ENCODE data around the gene CTNND2.

Gene CTNND2

DNA sequence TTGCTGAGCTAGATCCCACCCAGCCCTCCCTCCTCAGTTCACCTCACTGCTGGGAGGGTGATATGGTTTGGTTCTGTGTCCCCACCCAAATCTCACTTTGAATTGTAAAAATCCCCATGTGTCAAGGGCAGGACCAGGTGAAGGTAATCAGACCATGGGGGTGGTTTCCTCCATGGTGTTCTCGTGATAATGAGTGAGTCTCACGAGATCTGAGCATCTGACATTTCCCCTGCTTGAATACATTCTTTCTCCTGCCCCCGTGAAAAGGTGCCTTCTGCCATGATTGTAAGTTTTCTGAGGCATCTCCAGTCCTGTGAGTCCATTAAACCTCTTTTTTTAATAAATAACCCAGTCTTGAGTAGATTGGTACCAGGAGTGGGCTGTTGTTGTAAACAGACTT lies 673.4 kb downstream of the CTNND2 start:
- ChIA-PET POLR2A (no interaction called here), CTCF (no interaction called here)
- DNase-seq: no peak
- H3K27ac ChIP-seq (ENCODE audit: insufficient read depth in 1 of 2, low read depth in 1 of 2, low read length in 2 of 2, poor library complexity in 1 of 2, severe bottlenecking in 2 of 2): no peak overlapping the region
- WGBS (ENCODE audit: insufficient coverage): 100% methylated on average over 2 of the region's 3 CpGs
- no peaks in the 10 kb centered on the region for H3K36me3 ChIP-seq (ENCODE audit: control insufficient read depth in 4 of 4, insufficient read depth in 4 of 4, low read length in 3 of 4)
- H3K27me3 ChIP-seq (replicated peaks in 2 of 5; ENCODE audit: control insufficient read depth in 4 of 5, insufficient read depth in 5 of 5, low read length in 4 of 5): no peaks in the 10 kb centered on the region
- H3K4me1 ChIP-seq (ENCODE audit: control extremely low read depth in 1 of 4, control insufficient read depth in 4 of 4, insufficient read depth in 4 of 4, low read length in 3 of 4): peaks cover 18 to 33% (median 26%) of the 10 kb centered on the region in 4 experiments
- no peak overlapping the region for H3K4me3 ChIP-seq (ENCODE audit: control insufficient read depth in 1 of 7, extremely low read depth in 1 of 7, insufficient read depth in 4 of 7, low read depth in 2 of 7, low read length in 6 of 7)
- peaks cover 0 to 12% (median 3%) of the 10 kb centered on the region in 5 experiments for H3K9me3 ChIP-seq (ENCODE audit: control extremely low read depth in 1 of 5, control insufficient read depth in 4 of 5, insufficient read depth in 2 of 5, low read depth in 1 of 5, low read length in 4 of 5)

DNA sequence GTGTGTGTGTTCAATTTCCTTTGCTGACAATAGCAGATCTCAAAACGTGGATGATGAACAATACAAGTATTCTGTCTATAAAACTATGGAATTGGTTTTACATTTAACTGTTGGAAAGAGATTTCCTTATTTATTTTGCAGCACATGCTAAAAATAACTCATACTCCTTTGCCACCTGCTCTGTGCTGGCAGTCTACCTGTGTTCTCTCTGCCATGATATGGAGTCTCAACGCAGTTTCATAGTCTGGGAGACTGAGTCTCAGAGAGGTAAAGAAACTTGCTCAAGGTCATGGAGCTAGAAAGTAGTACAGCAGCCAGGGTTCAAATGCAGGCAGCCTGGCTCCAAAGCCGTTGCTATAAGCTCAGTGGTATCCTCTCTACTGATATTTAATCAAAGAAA lies 677.2 kb downstream of the CTNND2 start:
- POLR2A ChIA-PET: no interaction called here
- no peak overlapping the region for H3K27ac ChIP-seq (ENCODE audit: insufficient read depth in 1 of 2, low read depth in 1 of 2, low read length in 2 of 2, poor library complexity in 1 of 2, severe bottlenecking in 2 of 2)
- CTCF ChIA-PET: interaction anchor here (1.4 kb wide), 1 partner anchor 11 kb away, joined by 3 read pairs; no protein-coding TSS in a partner anchor
- H3K9me3 ChIP-seq (ENCODE audit: control extremely low read depth in 1 of 5, control insufficient read depth in 4 of 5, insufficient read depth in 2 of 5, low read depth in 1 of 5, low read length in 4 of 5): peaks cover 0 to 11% (median 3%) of the 10 kb centered on the region in 5 experiments
- no peaks in the 10 kb centered on the region for H3K36me3 ChIP-seq (ENCODE audit: control insufficient read depth in 4 of 4, insufficient read depth in 4 of 4, low read length in 3 of 4)
- H3K27me3 ChIP-seq (replicated peaks in 2 of 5; ENCODE audit: control insufficient read depth in 4 of 5, insufficient read depth in 5 of 5, low read length in 4 of 5): no peaks in the 10 kb centered on the region
- H3K4me1 ChIP-seq (ENCODE audit: control extremely low read depth in 1 of 4, control insufficient read depth in 4 of 4, insufficient read depth in 4 of 4, low read length in 3 of 4): peaks cover 0 to 18% (median 16%) of the 10 kb centered on the region in 4 experiments
- no peak for DNase-seq
- 100% methylated on average over 1 of the region's 3 CpGs for WGBS (ENCODE audit: insufficient coverage)
- no peak overlapping the region for H3K4me3 ChIP-seq (ENCODE audit: control insufficient read depth in 1 of 7, extremely low read depth in 1 of 7, insufficient read depth in 4 of 7, low read depth in 2 of 7, low read length in 6 of 7)

GRCh38 chr5:11224436-11225187 lies 679.6 kb downstream of the CTNND2 start:
- H3K27me3 ChIP-seq (replicated peaks in 2 of 5; ENCODE audit: control insufficient read depth in 4 of 5, insufficient read depth in 5 of 5, low read length in 4 of 5): no peaks in the 10 kb centered on the region
- H3K27ac ChIP-seq (ENCODE audit: insufficient read depth in 1 of 2, low read depth in 1 of 2, low read length in 2 of 2, poor library complexity in 1 of 2, severe bottlenecking in 2 of 2): no peak overlapping the region
- no peaks in the 10 kb centered on the region for H3K36me3 ChIP-seq (ENCODE audit: control insufficient read depth in 4 of 4, insufficient read depth in 4 of 4, low read length in 3 of 4)
- peaks cover 0 to 18% (median 16%) of the 10 kb centered on the region in 4 experiments for H3K4me1 ChIP-seq (ENCODE audit: control extremely low read depth in 1 of 4, control insufficient read depth in 4 of 4, insufficient read depth in 4 of 4, low read length in 3 of 4)
- POLR2A ChIA-PET: interaction anchor here (2.3 to 2.4 kb wide), 2 partner anchors 10 to 12 kb away, joined by 8 to 9 read pairs; no protein-coding TSS in a partner anchor
- no peak overlapping the region for H3K4me3 ChIP-seq (ENCODE audit: control insufficient read depth in 1 of 7, extremely low read depth in 1 of 7, insufficient read depth in 4 of 7, low read depth in 2 of 7, low read length in 6 of 7)
- peaks cover 0 to 1% (median 0%) of the 10 kb centered on the region in 5 experiments for H3K9me3 ChIP-seq (ENCODE audit: control extremely low read depth in 1 of 5, control insufficient read depth in 4 of 5, insufficient read depth in 2 of 5, low read depth in 1 of 5, low read length in 4 of 5)
- CTCF ChIA-PET: interaction anchor here (0.8 to 3.8 kb wide), 3 partner anchors 9 to 19 kb away, joined by 3 to 17 read pairs (median 7); no protein-coding TSS in a partner anchor
- WGBS (ENCODE audit: insufficient coverage): 0% methylated on average over 1 of the region's 1 CpG
- DNase-seq: peak; percentile 33 to 85 (median 69)

DNA sequence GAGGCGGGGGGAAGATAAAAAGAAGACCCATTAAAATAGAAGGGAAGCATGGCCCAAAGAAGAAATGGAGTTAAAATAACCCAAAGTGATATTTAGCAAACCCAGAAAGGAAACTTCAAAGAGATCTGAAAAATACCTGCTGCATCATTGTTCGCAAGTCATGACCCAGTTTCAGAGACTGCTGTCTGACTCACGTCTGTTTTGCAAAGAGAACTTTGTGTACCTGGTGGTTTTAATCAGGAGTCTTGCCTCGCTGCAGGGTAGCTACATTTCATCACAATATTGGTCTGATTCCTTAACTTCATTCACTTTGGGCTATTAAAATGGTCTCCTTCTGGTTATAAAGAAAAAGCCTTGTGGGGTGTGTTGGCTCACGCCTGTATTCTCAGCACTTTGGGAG lies 682.1 kb downstream of the CTNND2 start:
- WGBS (ENCODE audit: insufficient coverage): 97% methylated on average over 3 of the region's 5 CpGs
- Histone ChIP-seq H3K36me3 (ENCODE audit: control insufficient read depth in 4 of 4, insufficient read depth in 4 of 4, low read length in 3 of 4) (no peaks in the 10 kb centered on the region), H3K4me1 (ENCODE audit: control extremely low read depth in 1 of 4, control insufficient read depth in 4 of 4, insufficient read depth in 4 of 4, low read length in 3 of 4) (peaks cover 0 to 18% (median 16%) of the 10 kb centered on the region in 4 experiments), H3K27ac (ENCODE audit: insufficient read depth in 1 of 2, low read depth in 1 of 2, low read length in 2 of 2, poor library complexity in 1 of 2, severe bottlenecking in 2 of 2) (no peak overlapping the region), H3K27me3 (replicated peaks in 2 of 5; ENCODE audit: control insufficient read depth in 4 of 5, insufficient read depth in 5 of 5, low read length in 4 of 5) (no peaks in the 10 kb centered on the region), H3K9me3 (ENCODE audit: control extremely low read depth in 1 of 5, control insufficient read depth in 4 of 5, insufficient read depth in 2 of 5, low read depth in 1 of 5, low read length in 4 of 5) (peaks cover 0 to 1% (median 0%) of the 10 kb centered on the region in 5 experiments), H3K4me3 (ENCODE audit: control insufficient read depth in 1 of 7, extremely low read depth in 1 of 7, insufficient read depth in 4 of 7, low read depth in 2 of 7, low read length in 6 of 7) (no peak overlapping the region)
- ChIA-PET CTCF (interaction anchor here (3.8 kb wide), 1 partner anchor 12 kb away, joined by 17 read pairs; no protein-coding TSS in a partner anchor), POLR2A (no interaction called here)
- DNase-seq: no peak

GRCh38 chr5:11214864-11215644 lies 689.2 kb downstream of the CTNND2 start:
- ChIA-PET POLR2A (no interaction called here), CTCF (interaction anchor here (1.1 to 1.8 kb wide), 3 partner anchors 10 to 12 kb away, joined by 3 to 7 read pairs (median 4); no protein-coding TSS in a partner anchor)
- Histone ChIP-seq H3K4me3 (ENCODE audit: control insufficient read depth in 1 of 7, extremely low read depth in 1 of 7, insufficient read depth in 4 of 7, low read depth in 2 of 7, low read length in 6 of 7) (no peak overlapping the region), H3K27ac (ENCODE audit: insufficient read depth in 1 of 2, low read depth in 1 of 2, low read length in 2 of 2, poor library complexity in 1 of 2, severe bottlenecking in 2 of 2) (no peak overlapping the region), H3K27me3 (replicated peaks in 2 of 5; ENCODE audit: control insufficient read depth in 4 of 5, insufficient read depth in 5 of 5, low read length in 4 of 5) (no peaks in the 10 kb centered on the region), H3K9me3 (ENCODE audit: control extremely low read depth in 1 of 5, control insufficient read depth in 4 of 5, insufficient read depth in 2 of 5, low read depth in 1 of 5, low read length in 4 of 5) (peaks cover 0 to 6% (median 0%) of the 10 kb centered on the region in 5 experiments), H3K36me3 (ENCODE audit: control insufficient read depth in 4 of 4, insufficient read depth in 4 of 4, low read length in 3 of 4) (no peaks in the 10 kb centered on the region), H3K4me1 (ENCODE audit: control extremely low read depth in 1 of 4, control insufficient read depth in 4 of 4, insufficient read depth in 4 of 4, low read length in 3 of 4) (peaks cover 2 to 17% (median 13%) of the 10 kb centered on the region in 4 experiments)
- WGBS (ENCODE audit: insufficient coverage): 93% methylated on average over 4 of the region's 7 CpGs
- no peak for DNase-seq

DNA sequence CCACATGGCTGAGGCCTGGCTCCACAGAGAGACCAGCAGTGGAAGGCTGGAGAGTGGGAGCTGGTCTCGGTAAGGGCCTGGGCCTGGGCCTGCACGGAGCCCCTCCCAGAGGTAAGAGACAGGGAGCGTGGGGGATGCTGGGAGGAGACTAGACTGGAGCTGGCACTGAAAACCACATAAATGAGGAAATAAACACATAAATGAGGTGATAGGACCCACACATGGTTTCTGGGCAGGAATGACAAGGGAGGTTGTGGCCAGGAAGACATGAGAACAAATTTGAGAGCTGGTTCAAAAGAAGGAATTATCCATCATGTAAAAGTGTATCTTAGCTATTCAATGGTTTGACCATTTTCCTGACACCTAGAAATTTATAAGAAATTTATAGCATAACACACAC lies 691.5 kb downstream of the CTNND2 start:
- H3K4me3 ChIP-seq (ENCODE audit: control insufficient read depth in 1 of 7, extremely low read depth in 1 of 7, insufficient read depth in 4 of 7, low read depth in 2 of 7, low read length in 6 of 7): no peak overlapping the region
- no peak overlapping the region for H3K27ac ChIP-seq (ENCODE audit: insufficient read depth in 1 of 2, low read depth in 1 of 2, low read length in 2 of 2, poor library complexity in 1 of 2, severe bottlenecking in 2 of 2)
- H3K27me3 ChIP-seq (replicated peaks in 2 of 5; ENCODE audit: control insufficient read depth in 4 of 5, insufficient read depth in 5 of 5, low read length in 4 of 5): no peaks in the 10 kb centered on the region
- H3K36me3 ChIP-seq (ENCODE audit: control insufficient read depth in 4 of 4, insufficient read depth in 4 of 4, low read length in 3 of 4): no peaks in the 10 kb centered on the region
- POLR2A ChIA-PET: interaction anchor here (1.2 to 1.9 kb wide), 2 partner anchors 12 to 22 kb away, joined by 6 to 9 read pairs; no protein-coding TSS in a partner anchor
- peaks cover 2 to 17% (median 13%) of the 10 kb centered on the region in 4 experiments for H3K4me1 ChIP-seq (ENCODE audit: control extremely low read depth in 1 of 4, control insufficient read depth in 4 of 4, insufficient read depth in 4 of 4, low read length in 3 of 4)
- H3K9me3 ChIP-seq (ENCODE audit: control extremely low read depth in 1 of 5, control insufficient read depth in 4 of 5, insufficient read depth in 2 of 5, low read depth in 1 of 5, low read length in 4 of 5): peaks cover 0 to 5% (median 2%) of the 10 kb centered on the region in 5 experiments
- DNase-seq: peak; percentile 42 to 73 (median 65)
- CTCF ChIA-PET: interaction anchor here (1.1 to 1.5 kb wide), 3 partner anchors 28 to 584 kb away, joined by 3 to 4 read pairs (median 4); no protein-coding TSS in a partner anchor
- WGBS (ENCODE audit: insufficient coverage): 24% methylated on average over 3 of the region's 3 CpGs

Data from common myeloid progenitor, CD34-positive (primary cell).